Activated T-helper 1 cell treated with Interleukin-2 at 50 U/mL for 16 hours (primary cell): ENCODE results near the gene TYW1.
"Not testable (repeated sequence)": the region's sequence is repeated elsewhere in the genome, so short reads cannot be mapped to it uniquely, and the experiment has no call there.

ENCODE experiments used
- DNase-seq: peaks from one replicate; pipeline ENCODE4 v3.0.0-alpha.2; 2020; ENCODE audit warnings: low read depth

The TYW1 gene

DNA sequence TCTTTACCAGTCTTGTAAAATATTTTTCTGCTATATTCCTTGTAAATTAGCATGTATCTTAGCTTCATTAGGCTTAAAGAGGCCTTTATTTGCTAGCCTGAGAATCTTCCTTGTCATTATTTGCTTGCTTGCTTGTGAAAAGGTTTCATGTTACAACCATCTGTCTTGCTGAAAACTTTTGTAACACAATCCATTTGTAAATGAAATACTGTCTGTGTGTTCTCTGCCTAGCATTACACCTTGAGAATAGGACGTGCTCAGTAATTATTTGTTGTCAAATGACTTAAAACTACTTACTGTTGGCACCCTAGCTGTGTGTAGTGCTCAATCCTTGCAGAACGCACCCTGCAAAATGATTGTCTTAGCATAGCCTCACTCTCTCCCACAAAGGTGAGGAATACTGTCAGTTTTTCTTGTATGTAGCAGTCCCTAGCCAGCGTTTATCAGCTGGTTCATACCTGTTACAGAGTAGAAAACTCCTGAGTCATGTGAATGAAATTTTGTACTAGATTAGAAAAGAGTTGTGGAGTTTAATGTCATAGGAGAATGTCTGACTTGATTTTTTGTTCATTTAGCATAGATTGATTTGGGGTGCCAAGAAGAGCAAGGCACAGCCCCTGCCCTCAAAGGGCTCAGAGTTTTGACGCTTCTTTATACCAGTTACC lies 193.3 kb downstream of the TYW1 start:
- not testable (repeated sequence) for DNase-seq

DNA sequence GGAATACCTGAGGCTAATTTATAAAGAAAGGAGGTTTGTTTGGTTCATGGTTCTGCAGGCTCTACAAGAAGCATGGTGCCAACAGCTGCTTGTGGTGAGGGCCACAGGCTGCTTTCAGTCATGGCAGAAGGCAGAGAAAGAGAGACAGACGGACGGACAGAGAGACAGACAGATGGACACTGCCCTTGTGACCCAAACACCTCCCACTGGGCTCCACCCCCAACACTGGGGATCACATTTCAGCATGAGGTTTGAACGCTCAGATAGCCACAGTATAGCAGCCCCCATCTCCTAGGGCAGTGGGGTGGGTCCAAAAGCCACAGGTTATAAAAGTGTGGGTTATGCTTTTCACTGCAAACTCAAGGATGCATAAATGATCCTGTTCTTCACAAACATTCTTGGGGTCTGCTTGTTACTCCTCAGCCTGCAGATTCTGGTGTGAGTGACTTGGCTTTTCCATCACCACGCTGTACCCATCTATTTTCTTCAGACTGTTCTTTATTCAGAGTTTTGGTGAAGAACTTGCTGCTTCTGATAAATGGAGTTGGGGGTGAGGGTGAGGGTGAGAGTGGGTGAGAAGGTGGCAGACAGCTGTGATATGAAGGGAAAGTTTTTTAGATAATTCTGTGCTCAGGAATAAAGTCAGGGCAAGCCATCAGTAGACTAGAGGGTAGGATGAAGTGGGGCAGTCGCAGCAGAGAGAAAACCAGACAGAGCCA lies 194.5 kb downstream of the TYW1 start:
- not testable (repeated sequence) for DNase-seq

DNA sequence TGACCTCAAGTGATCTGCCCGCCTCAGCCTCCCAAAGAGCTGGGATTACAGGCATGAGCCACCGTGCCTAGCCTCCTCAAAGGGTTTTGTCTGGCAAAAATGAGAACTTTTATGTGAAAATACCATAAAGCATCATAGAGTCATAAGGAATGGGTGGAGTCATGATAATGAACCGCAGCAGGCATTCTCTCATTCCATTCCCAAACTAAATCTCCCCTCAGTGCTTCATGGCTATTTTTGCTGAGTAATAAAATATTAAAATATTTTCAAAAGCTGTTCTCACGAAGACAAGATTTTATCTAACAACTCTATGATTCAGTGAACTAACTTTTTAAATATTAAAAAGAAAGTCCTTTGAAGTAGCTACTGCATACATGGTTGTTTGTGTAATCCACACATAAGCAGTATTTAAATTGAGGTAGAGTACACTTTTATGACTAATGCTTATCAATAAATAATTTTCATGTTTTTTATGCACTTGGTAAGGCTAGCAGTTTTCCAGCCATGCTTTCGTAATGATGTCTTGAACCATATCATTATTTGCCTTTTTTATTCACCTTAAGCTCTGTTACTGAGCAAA lies 195.6 kb downstream of the TYW1 start:
- DNase-seq: not testable (repeated sequence)

DNA sequence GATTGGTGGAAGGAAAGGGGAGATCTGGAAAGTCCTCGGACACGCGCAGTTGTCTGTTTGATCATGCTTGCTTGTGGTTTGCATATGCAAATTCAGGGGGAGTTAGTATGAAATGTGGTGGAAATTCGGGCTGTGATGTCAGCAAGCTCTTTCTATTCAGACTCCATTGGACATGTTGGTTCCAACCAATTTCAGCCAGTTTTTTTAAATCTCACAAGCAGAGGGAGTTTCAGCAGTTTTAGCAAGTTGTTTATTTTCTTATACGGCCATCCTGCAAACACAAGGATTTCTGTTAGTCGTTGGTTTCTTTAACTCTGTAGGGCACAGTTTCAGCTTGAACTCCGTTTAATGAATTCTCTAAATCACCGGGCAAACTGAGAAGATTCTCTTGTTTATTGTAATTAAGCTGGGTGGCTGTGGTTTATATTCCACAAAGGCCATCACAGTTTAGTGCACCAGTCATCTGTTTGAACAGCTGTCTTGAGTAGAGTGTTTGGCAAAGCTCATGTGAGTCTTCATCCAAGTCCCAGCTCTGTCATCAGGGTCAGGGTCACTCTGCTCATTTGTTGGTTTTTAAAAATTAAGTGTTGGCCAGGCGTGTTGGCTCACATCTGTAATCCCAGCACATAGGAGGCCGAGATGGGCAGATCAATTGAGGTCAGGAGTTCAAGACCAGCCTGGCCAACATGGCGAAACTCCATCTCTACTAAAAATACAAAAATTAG lies 196.4 kb downstream of the TYW1 start:
- DNase-seq: not testable (repeated sequence)

DNA sequence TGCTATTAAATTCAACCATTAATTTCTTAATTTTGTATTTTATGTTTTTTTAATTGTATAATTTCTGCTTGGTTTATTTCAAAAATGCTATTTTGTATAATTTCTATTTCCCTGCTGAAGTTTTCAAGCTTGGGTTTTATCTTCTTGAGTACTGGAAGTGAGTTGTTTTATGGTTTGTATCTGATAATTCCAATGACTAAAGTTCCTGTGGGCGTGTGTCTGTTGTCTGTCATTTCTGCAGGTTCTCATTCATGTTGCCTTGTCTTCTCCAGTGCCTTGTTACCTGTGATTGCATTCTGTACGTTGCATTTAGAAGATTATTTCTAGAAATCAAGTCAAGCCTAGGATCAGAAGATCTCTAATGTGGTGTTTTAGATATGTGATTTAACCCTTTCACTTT lies 199.5 kb downstream of the TYW1 start:
- DNase-seq: not testable (repeated sequence)

DNA sequence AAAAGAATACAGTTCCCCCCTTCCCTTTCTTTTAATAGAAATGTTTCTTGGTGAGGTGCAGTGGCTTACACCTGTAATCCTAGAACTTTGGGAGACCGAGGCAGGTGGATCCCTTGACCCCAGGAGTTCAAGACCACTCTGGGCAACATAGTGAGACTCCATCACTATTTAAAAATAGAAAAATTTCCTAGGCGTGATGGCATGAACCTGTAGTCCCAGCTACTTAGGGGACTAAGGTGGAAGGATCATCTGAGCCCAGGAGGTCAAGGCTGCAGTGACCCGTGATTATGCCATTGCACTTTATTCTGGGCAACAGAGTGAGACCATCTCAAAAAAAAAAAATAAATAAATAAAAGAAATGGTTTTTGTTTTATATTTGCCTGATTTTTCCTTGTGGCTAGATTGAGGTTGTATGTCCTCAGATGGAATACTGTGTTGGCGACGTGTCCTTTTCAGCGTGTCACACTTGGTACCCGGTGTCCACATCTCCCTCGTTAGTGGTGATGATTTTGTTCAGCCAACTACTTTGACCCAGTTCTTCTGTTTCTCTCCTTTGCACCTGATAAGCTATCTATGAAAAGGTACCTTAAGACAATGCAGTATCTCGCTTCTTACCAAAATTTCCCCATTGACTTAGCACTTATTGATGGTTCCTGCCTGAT lies 202.4 kb downstream of the TYW1 start:
- not testable (repeated sequence) for DNase-seq

DNA sequence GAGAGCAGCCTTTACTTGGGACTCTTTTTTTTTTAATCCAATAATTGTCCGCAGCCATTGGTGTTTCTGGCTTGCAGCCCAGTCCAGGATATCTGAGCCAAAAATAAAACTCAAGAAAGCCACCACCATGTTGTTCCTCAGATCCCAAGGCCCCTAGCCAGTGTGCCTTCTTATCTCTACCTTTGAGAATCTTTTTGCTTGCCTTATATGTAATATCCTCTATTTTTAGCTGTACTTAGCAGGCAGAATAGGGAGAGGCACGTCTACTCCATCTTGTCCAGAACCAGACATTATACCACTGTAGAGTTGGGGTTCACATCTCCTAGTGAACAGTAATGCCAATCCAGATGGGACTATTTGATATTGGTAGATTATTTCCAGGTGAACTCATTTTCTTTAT lies 209.1 kb downstream of the TYW1 start:
- DNase-seq: not testable (repeated sequence)

DNA sequence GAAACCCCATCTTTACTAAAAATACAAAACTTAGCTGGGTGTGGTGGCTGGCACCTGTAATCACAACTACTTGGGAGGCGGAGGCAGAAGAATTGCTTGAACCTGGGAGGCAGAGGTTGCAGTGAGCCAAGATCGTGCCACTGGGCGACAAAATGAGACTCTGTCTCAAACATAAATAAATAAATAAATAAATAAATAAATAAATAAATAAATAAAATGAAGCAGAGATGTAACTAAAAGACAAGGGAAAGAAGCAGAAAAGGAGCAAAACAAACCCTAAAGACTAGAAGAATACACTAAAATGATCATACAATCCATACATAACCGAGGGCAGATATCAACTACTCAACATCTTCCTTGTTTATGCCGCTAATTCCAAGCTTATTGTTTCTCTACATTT lies 209.8 kb downstream of the TYW1 start:
- DNase-seq: no peak

DNA sequence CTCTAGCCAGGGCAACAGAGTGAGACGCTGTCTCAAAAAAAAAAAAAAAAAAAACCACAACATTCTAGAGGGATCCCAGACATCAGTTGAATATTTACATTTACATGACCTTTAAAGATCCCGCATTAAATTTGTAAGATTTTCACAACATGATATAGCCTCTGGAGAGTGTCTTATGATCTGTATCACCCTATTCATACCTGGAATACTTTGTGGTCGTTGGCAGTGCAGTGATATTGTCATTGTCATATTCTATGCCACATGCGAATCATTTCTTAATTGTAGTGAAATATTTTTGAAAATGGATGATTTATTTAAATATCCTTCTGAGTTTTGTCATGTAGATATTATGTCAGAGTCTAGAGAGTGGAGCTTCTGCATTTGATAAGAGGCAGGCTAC lies 212.0 kb downstream of the TYW1 start:
- not testable (repeated sequence) for DNase-seq

DNA sequence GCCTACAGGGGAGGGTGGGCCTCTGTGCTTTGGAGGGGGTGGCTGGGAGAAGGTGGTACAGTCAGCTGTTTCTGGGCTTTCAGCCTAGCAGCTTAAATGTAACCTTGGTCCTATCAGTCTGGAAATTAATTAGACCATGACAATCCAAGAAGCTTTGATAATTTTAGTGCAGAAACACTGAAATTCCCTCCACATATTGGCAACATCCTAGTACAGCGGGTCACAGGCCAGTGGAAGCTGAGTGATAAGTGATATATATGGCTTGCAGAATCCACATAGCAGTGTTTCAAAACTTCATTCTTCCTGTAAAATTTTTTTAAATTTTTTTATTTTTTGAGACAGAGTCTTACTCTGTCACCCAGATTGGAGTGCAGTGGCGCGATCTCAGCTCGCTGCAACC lies 212.6 kb downstream of the TYW1 start:
- DNase-seq: no peak

DNA sequence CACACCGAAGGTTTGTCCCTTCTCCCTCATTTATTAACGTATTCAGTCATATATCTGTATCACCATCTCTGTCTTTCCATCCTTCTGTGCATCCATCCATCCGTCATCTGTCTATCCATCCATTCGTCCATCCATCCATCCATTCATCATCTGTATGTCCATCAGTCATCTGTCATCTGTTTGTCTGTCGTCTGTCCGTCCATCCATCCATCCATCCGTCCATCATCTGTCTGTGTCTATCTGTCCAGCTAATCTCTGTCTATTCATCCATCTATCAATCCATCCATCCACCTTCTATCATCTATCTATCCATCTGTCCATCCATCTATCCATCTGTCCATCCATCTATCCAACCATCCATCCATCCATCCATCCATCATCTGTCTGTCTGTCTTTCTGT lies 213.9 kb downstream of the TYW1 start:
- no peak for DNase-seq

DNA sequence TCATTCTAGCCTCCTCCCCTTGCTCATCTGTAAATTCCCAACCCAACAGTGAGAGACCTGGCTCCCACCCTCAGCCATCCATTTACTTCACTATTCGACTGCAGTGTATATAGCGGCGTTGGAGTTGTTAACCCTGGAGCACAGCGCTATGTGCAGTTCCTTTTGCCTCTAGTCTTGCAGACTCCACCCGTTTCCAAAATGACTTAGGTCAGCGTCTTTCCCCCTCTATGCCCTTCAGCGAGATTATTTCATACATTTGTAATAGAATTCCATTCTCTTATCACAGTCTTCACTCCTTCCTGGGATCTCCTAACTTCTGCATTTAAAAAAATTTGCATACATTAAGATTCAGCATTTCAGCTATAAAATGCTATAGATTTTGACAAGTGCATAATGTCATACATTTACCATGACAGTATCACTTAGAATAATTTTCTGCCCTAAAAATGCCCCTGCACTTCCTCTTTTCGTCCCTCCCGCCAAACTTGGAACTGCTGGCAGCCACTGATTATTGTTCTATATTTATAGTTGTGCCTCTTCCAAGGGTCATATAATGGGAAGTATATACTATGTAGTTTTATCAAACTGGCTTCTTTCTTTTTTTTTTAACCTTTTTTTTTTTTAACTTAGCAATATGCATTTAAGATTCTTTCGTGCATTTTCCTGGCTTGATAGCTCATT lies 215.2 kb downstream of the TYW1 start:
- not testable (repeated sequence) for DNase-seq

DNA sequence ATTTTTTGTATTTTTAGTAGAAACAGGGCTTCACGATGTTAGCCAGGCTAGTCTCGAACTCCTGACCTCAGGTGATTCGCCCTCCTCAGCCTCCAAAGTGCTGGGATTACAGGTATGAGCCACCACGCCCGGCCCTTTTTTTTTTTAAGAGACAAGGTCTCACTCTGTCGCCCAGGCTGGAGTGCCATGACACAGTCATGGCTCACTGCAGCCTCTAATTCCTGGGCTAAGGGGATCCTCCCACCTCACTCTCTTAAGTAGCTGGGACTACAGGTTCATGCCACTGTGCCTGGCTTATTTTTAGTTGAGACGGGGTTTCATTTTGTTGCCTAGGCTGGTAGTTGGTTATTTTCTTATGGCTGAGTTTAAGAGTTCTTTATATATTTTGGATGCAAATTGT lies 216.4 kb downstream of the TYW1 start:
- not testable (repeated sequence) for DNase-seq

DNA sequence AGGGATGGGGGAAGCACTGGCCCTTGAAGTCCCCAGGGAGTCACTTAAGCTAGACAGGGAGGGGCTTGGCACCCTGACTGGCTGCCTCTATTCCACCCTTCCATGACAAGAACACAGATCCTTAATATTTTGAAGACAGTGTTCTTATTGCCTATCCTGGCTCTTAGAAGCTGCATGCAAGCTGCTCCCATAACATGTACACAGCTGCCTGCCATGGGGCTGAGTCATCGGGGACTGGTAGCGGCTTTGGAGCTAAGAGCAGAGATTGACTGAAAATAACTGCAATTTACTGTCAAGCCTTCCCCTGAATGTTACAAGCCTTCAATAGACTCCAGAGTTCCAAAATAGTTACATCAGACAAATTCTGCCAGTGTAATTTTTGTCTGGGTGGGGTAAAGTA lies 226.9 kb downstream of the TYW1 start:
- not testable (repeated sequence) for DNase-seq

DNA sequence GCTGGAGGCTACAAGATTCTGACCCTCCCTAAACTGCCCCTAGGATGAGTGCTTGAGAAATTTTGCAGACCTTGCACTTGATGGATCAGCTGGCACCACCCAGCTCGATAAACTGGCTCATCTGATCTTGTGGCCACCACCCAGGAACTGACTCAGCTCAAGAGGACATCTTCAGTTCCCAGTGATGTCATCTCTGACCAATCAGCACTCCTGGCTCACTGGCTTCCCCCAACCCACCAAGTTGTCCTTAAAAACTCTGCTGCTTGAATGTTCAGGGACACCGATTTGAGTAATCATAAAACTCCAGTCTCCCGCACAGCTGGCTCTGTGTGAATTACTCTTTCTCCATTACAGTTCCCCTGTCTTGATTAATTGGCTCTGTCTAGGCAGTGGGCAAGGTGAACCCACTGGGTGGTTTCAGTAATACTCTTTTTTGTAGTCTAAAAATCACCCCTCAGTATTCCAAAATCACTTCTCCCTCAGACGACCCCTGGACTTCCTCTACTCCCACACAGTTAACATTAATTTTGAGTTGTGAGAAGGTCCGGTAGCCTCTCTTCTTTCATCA lies 229.8 kb downstream of the TYW1 start:
- DNase-seq: not testable (repeated sequence)

DNA sequence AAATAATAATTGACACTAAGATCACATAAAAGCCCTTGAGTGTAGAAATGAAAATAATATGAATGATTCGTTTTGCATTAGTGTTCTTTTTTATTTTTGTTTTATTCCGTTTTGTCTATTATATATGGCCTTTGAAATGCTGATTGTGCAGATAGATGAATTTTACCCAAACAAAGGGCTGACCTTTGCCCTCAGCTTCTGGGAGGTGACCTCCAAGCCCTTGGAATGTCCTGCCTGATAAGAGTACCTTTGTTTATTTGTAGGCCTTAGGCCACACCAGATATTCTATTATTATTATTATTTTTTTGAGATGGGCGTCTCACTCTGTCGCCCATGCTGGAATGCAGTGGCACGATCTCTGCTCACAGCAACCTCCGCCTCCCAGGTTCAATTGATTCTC lies 230.3 kb downstream of the TYW1 start:
- not testable (repeated sequence) for DNase-seq

DNA sequence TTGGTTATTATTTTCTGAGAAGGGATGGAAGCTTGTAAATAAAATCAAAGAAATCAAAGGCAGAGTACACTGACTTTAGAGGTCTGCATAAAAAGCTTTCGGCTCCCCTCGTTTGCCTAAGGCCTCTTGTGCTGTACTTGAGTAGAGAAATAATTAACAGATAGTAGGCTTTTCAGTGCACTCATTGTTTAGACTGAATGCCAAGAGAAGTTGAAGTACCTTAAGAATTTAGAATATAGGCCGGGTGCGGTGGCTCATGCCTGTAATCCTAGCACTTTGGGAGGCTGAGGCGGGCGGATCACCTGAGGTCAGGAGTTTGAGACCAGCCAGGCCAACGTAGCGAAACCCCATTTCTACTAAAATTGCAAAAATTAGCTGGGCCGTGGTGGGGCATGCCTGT lies 232.4 kb downstream of the TYW1 start:
- DNase-seq: not testable (repeated sequence)

DNA sequence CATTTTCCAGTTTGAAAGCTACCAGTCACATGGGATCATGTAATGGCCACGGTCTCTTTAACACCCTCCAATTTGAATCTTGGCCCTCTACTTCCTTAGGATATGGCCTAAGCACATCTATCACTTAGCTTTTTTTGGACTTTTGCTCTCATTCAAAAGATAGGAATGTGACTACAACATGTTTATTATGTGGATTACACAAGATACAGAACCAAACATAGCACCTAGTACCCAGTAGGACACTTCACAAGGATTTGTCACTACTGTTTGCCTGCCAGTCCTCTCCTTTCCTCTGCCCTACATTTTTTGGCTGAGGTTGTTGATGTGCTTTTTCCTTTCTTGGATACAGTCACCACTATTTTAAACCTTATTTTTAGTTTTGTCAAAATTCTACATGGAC lies 233.4 kb downstream of the TYW1 start:
- not testable (repeated sequence) for DNase-seq

DNA sequence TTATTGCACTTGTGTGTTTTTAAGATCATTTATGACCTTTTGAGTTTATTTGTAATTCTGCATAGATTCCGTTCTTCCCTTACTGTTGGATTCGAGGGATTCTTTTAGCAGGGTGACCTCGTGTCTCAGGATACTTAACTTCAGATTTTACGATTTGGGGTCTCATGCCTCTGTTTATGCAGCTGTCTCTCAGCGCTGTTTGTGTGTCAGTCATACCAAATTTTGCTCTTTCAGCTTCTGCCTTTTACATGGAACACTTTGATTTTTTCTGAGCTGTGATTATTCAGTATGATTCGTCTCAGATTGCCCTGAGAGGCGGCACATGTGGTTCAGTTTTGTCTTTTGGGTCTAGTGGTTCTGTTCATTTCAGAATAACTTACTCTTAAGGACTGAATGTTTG lies 236.9 kb downstream of the TYW1 start:
- DNase-seq: not testable (repeated sequence)

DNA sequence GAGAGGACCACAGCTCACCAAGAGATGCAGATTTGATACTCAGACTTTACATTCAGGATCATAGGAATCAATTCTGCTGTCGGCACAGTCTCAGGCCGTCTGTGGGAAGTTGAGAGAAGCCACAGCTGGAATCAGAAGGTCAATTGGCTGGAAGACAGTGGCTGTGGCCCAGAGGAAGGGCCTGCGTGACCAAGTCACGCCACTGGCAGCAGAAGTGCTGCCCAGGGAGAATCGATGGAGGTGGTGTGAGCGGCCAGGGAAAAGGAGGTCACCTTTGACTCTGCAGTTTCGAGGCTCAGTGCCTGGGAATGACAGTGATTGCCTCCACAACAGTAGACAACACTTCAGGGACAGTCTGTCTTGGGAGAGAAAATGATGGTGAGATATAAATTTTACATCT lies 239.6 kb downstream of the TYW1 start:
- DNase-seq: not testable (repeated sequence)

DNA sequence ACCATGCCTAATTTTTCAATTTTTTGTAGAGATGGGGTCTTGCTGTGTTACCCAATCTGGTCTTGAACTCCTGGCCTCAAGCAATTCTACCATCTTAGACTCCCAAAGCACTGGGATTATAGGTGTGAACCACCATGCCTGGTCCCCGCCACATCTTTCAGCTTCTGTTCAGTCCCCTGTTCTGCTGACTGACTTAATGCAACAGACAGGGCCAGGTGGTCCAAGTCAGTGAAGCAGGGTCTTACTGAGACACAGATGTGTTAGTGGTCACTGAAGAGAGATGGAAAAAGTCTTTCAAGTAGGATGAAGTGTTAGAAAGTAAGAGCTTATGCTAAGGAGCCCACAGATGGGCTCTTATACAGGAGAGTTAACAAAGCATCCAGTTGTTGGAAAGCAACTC lies 246.2 kb downstream of the TYW1 start:
- not testable (repeated sequence) for DNase-seq
